Tibial nerve (tissue), 4 donors: ENCODE results near the gene IL17RD. TPM values are rescaled to one million over a fixed set of nuclear protein-coding genes. Genes with fewer than 3 reads are reported as not detected.
A peak's percentile ranks its signal among the peaks of the same experiment; 100 is the strongest.

ENCODE experiments used
- DNase-seq, 2 donors: peaks; one replicate each; pipeline ENCODE4 v3.0.0-alpha.2; 2019; ENCODE audit warnings: low spot score in 2 of 2
- H3K27ac ChIP-seq, 4 donors: fragments of 200-600 bp; sonication (generic) in 3 of 4; one replicate each; pipeline ENCODE4 v1.5.1; 2017 to 2019; ENCODE audit warnings: mild to moderate bottlenecking in 1 of 4
- H3K27me3 ChIP-seq, 2 donors: fragments of 200-600 bp; sonication (generic) in 1 of 2; one replicate each; pipeline versions ENCODE4 v1.5.1 to v1.6.0; 2017 to 2019
- H3K36me3 ChIP-seq, 3 donors: fragments of 200-600 bp; sonication (generic); one replicate each; pipeline ENCODE4 v1.5.1; 2018 to 2019
- H3K4me1 ChIP-seq, 4 donors: fragments of 200-600 bp; sonication (generic) in 3 of 4; one replicate each; pipeline ENCODE4 v1.5.1; 2017 to 2019
- H3K4me3 ChIP-seq, 4 donors: fragments of 200-600 bp; sonication (generic) in 3 of 4; one replicate each; pipeline ENCODE4 v1.5.1; 2017 to 2019; ENCODE audit warnings: mild to moderate bottlenecking in 1 of 4, moderate library complexity in 1 of 4
- H3K9me3 ChIP-seq, 4 donors: fragments of 200-600 bp; sonication (generic) in 3 of 4; one replicate each; pipeline ENCODE4 v1.5.1; 2017 to 2019
- EP300 ChIP-seq, 2 donors: sonication (generic); formaldehyde crosslinking; IDR thresholded peaks; one replicate each; pipeline ENCODE4 v1.6.1; 2017; ENCODE audit warnings: antibody characterized with exemption in 2 of 2, mild to moderate bottlenecking in 1 of 2
- POLR2A ChIP-seq, 2 donors: fragments of 450-650 bp; IDR thresholded peaks; one replicate each; pipeline ENCODE4 v1.6.1; 2017; ENCODE audit warnings: antibody characterized with exemption in 2 of 2, mild to moderate bottlenecking in 2 of 2, moderate library complexity in 2 of 2
- WGBS, 2 donors: methylation state at CpG; one replicate each; pipeline ENCODE4 v1.1.5; 2018; 5-methylcytosine and 5-hydroxymethylcytosine counted together
- total RNA-seq, 4 donors: library from RNA; depleted of rRNA; stranded (reverse); fragments of >200 nt; gene quantifications; one replicate each; pipeline ENCODE4 v1.1.0, GENCODE V29; 2016
- TF ChIP-seq, protein P1 (sequence below), 5 experiments: fragments of 200-600 bp in 3 of 5; fragments of 450-650 bp in 2 of 5; sonication (generic) in 3 of 5; IDR thresholded peaks; one replicate each; pipeline ENCODE4 v1.5.1; 2016 to 2019; ENCODE audit warnings: antibody characterized with exemption in 5 of 5, mild to moderate bottlenecking in 3 of 5, moderate library complexity in 2 of 5

IL17RD gene
- total RNA-seq, 4 donors from 2014 or later, result 9.8 to 13.8 (median 10.1) TPM

DNA sequence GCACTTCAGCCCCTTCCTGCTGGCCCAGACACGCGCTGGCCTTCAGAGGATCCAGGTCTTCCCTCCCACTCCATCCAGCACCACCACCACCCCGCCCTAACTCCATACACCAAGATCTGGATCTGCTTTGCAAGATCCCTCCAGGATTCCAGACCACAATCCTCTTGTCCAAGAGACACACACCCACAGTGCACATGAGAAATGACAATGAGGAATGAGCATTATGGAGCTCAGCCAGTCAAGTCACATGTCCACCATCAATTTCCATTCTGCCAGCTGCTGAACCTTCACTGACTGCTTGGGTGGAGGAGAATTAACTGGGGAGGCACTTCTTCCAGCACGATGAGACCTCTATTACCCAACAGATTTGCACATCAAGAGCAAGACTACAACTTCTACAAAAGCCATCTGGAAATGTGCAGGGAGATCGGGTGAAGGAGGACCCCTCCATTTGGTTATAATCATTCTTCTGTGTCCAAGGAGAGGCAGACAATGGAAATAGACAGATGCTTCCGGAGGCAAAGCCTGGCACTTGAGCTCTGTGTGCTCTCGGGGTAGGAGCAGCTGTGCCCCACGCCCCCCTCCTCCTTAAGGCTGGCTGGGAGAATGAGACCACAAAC is 117.0 kb downstream of the IL17RD start:
- Histone ChIP-seq H3K27ac (peak overlapping the region in 1 of 4 donors; percentile 32), H3K4me1 (peaks cover 0 to 18% (median 2%) of the 10 kb centered on the region in 4 donors), H3K4me3 (no peak overlapping the region), H3K36me3 (no peaks in the 10 kb centered on the region), H3K27me3 (no peaks in the 10 kb centered on the region), H3K9me3 (no peaks in the 10 kb centered on the region)
- peak; percentile 26 to 73 for DNase-seq
- TF ChIP-seq, protein P1, sequence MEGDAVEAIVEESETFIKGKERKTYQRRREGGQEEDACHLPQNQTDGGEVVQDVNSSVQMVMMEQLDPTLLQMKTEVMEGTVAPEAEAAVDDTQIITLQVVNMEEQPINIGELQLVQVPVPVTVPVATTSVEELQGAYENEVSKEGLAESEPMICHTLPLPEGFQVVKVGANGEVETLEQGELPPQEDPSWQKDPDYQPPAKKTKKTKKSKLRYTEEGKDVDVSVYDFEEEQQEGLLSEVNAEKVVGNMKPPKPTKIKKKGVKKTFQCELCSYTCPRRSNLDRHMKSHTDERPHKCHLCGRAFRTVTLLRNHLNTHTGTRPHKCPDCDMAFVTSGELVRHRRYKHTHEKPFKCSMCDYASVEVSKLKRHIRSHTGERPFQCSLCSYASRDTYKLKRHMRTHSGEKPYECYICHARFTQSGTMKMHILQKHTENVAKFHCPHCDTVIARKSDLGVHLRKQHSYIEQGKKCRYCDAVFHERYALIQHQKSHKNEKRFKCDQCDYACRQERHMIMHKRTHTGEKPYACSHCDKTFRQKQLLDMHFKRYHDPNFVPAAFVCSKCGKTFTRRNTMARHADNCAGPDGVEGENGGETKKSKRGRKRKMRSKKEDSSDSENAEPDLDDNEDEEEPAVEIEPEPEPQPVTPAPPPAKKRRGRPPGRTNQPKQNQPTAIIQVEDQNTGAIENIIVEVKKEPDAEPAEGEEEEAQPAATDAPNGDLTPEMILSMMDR (IDR thresholded peaks at IDR 0.05), result no peak
- TF ChIP-seq POLR2A (IDR thresholded peaks at IDR 0.05), result no peak
- peak in 1 of 2 donors; percentile 72 for TF ChIP-seq EP300 (IDR thresholded peaks at IDR 0.05)
- 49 to 54% methylated on average over 8 of the region's 8 CpGs for WGBS, 2 donors

DNA sequence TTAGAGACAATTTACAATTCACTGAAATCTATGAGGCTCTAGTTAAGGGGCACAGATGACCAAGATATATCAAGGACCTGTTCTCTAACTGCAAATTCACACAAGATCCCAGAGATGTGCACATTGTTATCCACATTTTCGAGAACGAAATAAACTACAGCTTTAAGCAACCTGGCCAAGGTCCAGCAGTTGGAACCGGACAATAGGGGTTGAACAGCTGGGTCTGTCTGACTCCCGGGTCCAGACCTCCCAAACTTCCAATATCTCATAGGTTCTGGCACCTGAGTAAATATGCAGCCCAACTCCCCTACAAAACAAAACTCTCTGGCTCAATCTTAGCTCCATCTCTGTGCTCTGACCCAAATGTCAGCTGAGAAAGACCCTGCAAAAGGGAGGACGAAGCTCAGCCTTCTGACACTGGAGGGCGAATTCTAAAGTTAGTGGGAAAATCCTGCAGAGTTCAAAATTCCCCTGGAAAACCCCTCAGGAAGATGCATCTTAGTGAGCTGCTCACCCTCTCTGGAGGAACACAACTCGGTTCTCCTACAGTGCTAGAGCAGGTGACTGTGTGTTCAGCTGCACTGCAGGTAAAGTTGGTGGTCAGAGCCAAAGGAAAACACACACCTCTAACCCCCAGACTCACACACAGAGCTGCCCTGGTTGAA is 118.9 kb downstream of the IL17RD start:
- TF ChIP-seq, protein P1 (IDR thresholded peaks at IDR 0.05), result no peak
- TF ChIP-seq POLR2A (IDR thresholded peaks at IDR 0.05) (no peak), EP300 (IDR thresholded peaks at IDR 0.05) (no peak)
- no peaks in the 10 kb centered on the region for H3K36me3 ChIP-seq
- no peak overlapping the region for H3K4me3 ChIP-seq
- WGBS, 2 donors, result 48 to 50% methylated on average over 7 of the region's 7 CpGs
- no peak overlapping the region for H3K27ac ChIP-seq
- peaks cover 0 to 18% (median 2%) of the 10 kb centered on the region in 4 donors for H3K4me1 ChIP-seq
- H3K27me3 ChIP-seq, result no peaks in the 10 kb centered on the region
- DNase-seq, result no peak
- H3K9me3 ChIP-seq, result no peaks in the 10 kb centered on the region

DNA sequence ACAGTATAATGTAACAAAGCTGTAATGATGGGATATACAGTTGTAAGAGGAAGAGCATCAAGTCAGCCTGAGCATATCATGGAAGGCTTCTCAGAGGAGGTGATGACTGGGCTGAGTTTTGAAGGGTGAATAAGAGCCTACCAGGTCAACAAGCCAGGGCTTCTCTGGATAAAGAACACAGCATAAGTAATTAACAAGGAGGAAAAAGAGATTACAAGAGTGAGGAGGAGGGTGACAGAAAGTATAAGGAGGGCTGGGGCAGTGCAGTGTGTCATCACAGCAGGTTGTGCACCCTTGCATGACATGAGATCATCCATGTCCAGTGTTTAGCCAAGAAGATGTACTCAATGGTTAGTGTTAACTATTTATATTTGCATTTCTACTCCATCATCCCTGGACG is 121.6 kb downstream of the IL17RD start:
- H3K4me1 ChIP-seq, result peaks cover 0 to 17% (median 2%) of the 10 kb centered on the region in 4 donors

DNA sequence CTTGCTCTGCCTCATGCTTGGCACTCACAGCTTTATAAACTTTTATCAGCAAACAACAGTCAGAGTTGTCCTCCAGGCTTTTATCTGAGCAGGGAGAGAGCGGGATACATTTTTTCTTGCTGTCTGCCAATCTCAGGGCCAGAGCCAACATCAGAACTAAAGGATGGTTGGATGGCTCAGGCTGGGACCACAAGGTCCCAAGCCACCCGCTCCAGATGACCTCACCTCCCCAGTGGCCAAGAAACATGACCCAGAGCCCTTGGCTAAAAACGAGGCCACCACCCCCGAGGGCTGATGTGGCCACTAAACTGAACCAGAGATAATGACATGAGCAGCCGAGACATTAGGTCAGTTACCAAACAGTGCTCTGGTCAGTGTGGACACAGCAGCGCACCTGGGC is 123.5 kb downstream of the IL17RD start:
- H3K27ac ChIP-seq, result no peak overlapping the region
- TF ChIP-seq POLR2A (IDR thresholded peaks at IDR 0.05), result no peak
- TF ChIP-seq, protein P1 (IDR thresholded peaks at IDR 0.05), result no peak
- TF ChIP-seq EP300 (IDR thresholded peaks at IDR 0.05), result no peak
- no peak for DNase-seq
- H3K36me3 ChIP-seq, result no peaks in the 10 kb centered on the region
- no peaks in the 10 kb centered on the region for H3K9me3 ChIP-seq
- H3K4me1 ChIP-seq, result peaks cover 0 to under 1% (median 0%) of the 10 kb centered on the region in 4 donors
- WGBS, 2 donors, result 60% methylated on average over 6 of the region's 6 CpGs
- no peak overlapping the region for H3K4me3 ChIP-seq
- H3K27me3 ChIP-seq, result no peaks in the 10 kb centered on the region

More for the DNA sequence above, 121.6 kb downstream of the IL17RD start:
- 45 to 100% methylated on average over 1 of the region's 1 CpG for WGBS, 2 donors
- Histone ChIP-seq H3K9me3 (no peaks in the 10 kb centered on the region), H3K27me3 (no peaks in the 10 kb centered on the region), H3K27ac (no peak overlapping the region), H3K36me3 (no peaks in the 10 kb centered on the region), H3K4me3 (no peak overlapping the region)
- no peak for DNase-seq
- TF ChIP-seq POLR2A (IDR thresholded peaks at IDR 0.05), result no peak
- TF ChIP-seq, protein P1 (IDR thresholded peaks at IDR 0.05), result no peak
- no peak for TF ChIP-seq EP300 (IDR thresholded peaks at IDR 0.05)

Other genes starting within 250 kb of the IL17RD start
- not detected for gene SPATA12, start 104.7 kb downstream of the IL17RD start, total RNA-seq
- gene HESX1, start 34.6 kb upstream of the IL17RD start, total RNA-seq, result 1 to 10 TPM in 2 of 4 donors, not detected in 2; 1.1 to 3.6 TPM
- gene APPL1, start 62.4 kb upstream of the IL17RD start, total RNA-seq, result 10 to 100 TPM; 32.8 to 37.2 (median 33.0) TPM
- not detected for gene ASB14, start 127.3 kb upstream of the IL17RD start, total RNA-seq